Sigmoid colon (tissue), 4 donors: ENCODE results near the gene GIMAP5.

Experiments used
- EP300 ChIP-seq, 4 donors: sonication (generic); formaldehyde crosslinking; IDR thresholded peaks; one replicate each; pipeline ENCODE4 v1.6.1; 2017; ENCODE audit warnings: antibody characterized with exemption in 4 of 4
- POLR2A ChIP-seq, 2 donors: fragments of 450-650 bp; IDR thresholded peaks; one replicate each; pipeline ENCODE4 v1.6.1; 2016; ENCODE audit warnings: antibody characterized with exemption in 2 of 2, mild to moderate bottlenecking in 2 of 2, moderate library complexity in 2 of 2
- POLR2AphosphoS5 ChIP-seq, 4 donors: sonication (generic); formaldehyde crosslinking; IDR thresholded peaks; one replicate each; pipeline ENCODE4 v1.6.1; 2017; ENCODE audit warnings: antibody characterized with exemption in 4 of 4
- TF ChIP-seq, protein P1 (sequence below), 4 experiments: fragments of 450-650 bp in 3 of 4; fragments of 200-600 bp in 1 of 4; IDR thresholded peaks; one replicate each; pipeline ENCODE4 v1.5.1; 2016 to 2019; ENCODE audit warnings: antibody characterized with exemption in 4 of 4, mild to moderate bottlenecking in 3 of 4, moderate library complexity in 2 of 4

DNA sequence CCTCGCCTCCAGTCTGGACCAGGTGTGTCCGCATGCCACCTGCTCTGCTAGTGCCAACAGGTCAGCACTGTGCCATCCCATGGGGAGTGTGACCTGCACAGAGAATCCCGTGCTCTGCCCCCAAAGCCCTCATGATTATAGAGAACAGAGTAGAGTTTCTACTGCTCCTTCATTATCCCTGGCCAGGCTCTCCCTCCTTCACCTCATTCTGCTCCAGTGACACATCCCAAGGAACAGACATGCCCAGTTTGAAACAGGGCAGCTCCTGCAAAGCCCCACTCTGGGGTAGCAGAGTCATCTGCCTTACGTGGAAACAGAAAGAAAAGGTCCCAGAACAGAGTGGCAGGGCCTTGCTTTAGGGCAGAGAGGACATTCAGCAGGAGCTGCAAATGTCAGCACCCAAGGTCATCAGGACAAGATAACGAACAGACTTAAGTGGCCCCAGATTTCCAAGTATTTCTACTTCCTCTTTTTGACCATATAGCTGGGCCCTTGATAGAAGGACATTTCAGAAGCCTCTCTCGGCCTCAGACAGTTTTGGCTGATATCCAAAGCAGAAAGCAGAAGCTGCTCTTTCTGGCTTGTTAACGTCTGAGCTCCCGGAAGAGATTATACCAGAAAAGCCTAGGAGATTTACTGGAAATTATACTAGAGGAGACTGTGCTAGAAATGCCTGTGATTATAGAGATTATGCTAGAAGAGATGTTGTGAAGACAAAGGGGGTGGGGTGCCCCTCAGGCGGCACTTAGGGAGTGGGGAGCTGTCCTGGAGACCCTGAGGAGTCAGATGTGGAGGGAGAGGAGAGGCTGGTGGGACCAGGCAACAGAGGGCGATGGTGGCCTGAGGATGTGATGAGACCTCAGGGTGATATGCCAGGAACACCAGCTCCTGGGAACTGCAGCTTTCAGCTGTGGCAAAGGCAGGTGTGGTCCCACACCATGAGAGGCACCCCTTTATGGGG is 50.4 kb downstream of the GIMAP5 start:
- TF ChIP-seq, protein P1, sequence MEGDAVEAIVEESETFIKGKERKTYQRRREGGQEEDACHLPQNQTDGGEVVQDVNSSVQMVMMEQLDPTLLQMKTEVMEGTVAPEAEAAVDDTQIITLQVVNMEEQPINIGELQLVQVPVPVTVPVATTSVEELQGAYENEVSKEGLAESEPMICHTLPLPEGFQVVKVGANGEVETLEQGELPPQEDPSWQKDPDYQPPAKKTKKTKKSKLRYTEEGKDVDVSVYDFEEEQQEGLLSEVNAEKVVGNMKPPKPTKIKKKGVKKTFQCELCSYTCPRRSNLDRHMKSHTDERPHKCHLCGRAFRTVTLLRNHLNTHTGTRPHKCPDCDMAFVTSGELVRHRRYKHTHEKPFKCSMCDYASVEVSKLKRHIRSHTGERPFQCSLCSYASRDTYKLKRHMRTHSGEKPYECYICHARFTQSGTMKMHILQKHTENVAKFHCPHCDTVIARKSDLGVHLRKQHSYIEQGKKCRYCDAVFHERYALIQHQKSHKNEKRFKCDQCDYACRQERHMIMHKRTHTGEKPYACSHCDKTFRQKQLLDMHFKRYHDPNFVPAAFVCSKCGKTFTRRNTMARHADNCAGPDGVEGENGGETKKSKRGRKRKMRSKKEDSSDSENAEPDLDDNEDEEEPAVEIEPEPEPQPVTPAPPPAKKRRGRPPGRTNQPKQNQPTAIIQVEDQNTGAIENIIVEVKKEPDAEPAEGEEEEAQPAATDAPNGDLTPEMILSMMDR (IDR thresholded peaks at IDR 0.05): no peak
- TF ChIP-seq POLR2A (IDR thresholded peaks at IDR 0.05): no peak
- TF ChIP-seq EP300 (IDR thresholded peaks at IDR 0.05): no peak
- no peak for TF ChIP-seq POLR2AphosphoS5 (IDR thresholded peaks at IDR 0.05)
